Epithelial cell of esophagus (primary cell): Measurements from ENCODE around the gene KCNG2.

Experiments
- DNase-seq: peaks from one replicate; pipeline ENCODE4 v3.0.0; 2010; ENCODE audit warnings: low read depth
- H3K4me3 ChIP-seq: 2 replicates; pipeline ENCODE4 v1.5.1; 2011; ENCODE audit warnings: mild to moderate bottlenecking, low read length, control low read depth
- CTCF ChIP-seq: IDR thresholded peaks from 2 replicates; pipeline ENCODE4 v1.5.1; 2011; ENCODE audit warnings: low read depth, mild to moderate bottlenecking, low read length, control low read depth, inconsistent platforms; ENCODE audit not compliant: insufficient read depth; ENCODE audit errors: missing control alignments

Gene KCNG2

GRCh38 chr18:79884294-79884962 is 86.7 kb downstream of the KCNG2 start:
- no peak overlapping the region for H3K4me3 ChIP-seq

GRCh38 chr18:79884963-79885728 is 87.4 kb downstream of the KCNG2 start:
- DNase-seq = no peak
- no peak for TF ChIP-seq CTCF
- H3K4me3 ChIP-seq = no peak overlapping the region

More at GRCh38 chr18:79884294-79884962, 86.7 kb downstream of the KCNG2 start:
- TF ChIP-seq CTCF = no peak
- DNase-seq = no peak

GRCh38 chr18:79887181-79888000 is 89.7 kb downstream of the KCNG2 start:
- no peak for DNase-seq
- no peak overlapping the region for H3K4me3 ChIP-seq
- TF ChIP-seq CTCF = no peak

- DNase-seq = no peak
- no peak overlapping the region for H3K4me3 ChIP-seq
- no peak for TF ChIP-seq CTCF
Observed at GRCh38 chr18:79888016-79888415, 90.3 kb downstream of the KCNG2 start.

GRCh38 chr18:79889569-79889968 is 91.8 kb downstream of the KCNG2 start:
- DNase-seq = no peak
- TF ChIP-seq CTCF = no peak
- no peak overlapping the region for H3K4me3 ChIP-seq

- DNase-seq = no peak
- no peak overlapping the region for H3K4me3 ChIP-seq
- TF ChIP-seq CTCF = no peak
Observed at GRCh38 chr18:79890674-79891073, 92.9 kb downstream of the KCNG2 start.
